ENCODE measurements around the gene APIP.

The APIP gene

GRCh38 chr11:34836958-34837856, 79.0 kb downstream of the APIP start:
- no peak for DNase-seq

- no peak for DNase-seq
These were observed 82.6 kb downstream of the APIP start for GRCh38 chr11:34833602-34834001.
